Fibroblast of villous mesenchyme (primary cell): ENCODE data around the gene PTPRN2. TPM values are rescaled to one million over a fixed set of nuclear protein-coding genes. Genes with fewer than 3 reads are reported as not detected.

ENCODE experiments used
- DNase-seq: peaks from one replicate; pipeline ENCODE4 v3.0.0-alpha.2; 2010; ENCODE audit warnings: low read depth
- H3K4me3 ChIP-seq: 2 replicates; pipeline ENCODE4 v1.5.1; 2011; ENCODE audit warnings: low read depth, mild to moderate bottlenecking, low read length
- total RNA-seq: library from RNA; depleted of rRNA; stranded (reverse); fragments of >200 nt; gene quantifications from 2 replicates; pipeline ENCODE4 v1.2.3, GENCODE V29; 2012
- TF ChIP-seq, protein P1 (sequence below): IDR thresholded peaks from 2 replicates; pipeline ENCODE4 v1.5.1; 2012; ENCODE audit warnings: low read depth, mild to moderate bottlenecking, low read length; ENCODE audit not compliant: insufficient read depth

PTPRN2 gene
- total RNA-seq, 1 donor: not detected

- TF ChIP-seq, protein P1, sequence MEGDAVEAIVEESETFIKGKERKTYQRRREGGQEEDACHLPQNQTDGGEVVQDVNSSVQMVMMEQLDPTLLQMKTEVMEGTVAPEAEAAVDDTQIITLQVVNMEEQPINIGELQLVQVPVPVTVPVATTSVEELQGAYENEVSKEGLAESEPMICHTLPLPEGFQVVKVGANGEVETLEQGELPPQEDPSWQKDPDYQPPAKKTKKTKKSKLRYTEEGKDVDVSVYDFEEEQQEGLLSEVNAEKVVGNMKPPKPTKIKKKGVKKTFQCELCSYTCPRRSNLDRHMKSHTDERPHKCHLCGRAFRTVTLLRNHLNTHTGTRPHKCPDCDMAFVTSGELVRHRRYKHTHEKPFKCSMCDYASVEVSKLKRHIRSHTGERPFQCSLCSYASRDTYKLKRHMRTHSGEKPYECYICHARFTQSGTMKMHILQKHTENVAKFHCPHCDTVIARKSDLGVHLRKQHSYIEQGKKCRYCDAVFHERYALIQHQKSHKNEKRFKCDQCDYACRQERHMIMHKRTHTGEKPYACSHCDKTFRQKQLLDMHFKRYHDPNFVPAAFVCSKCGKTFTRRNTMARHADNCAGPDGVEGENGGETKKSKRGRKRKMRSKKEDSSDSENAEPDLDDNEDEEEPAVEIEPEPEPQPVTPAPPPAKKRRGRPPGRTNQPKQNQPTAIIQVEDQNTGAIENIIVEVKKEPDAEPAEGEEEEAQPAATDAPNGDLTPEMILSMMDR: no peak
- no peak overlapping the region for H3K4me3 ChIP-seq
- no peak for DNase-seq
Observed at GRCh38 chr7:157814931-157815705, 772.5 kb downstream of the PTPRN2 start.

DNA sequence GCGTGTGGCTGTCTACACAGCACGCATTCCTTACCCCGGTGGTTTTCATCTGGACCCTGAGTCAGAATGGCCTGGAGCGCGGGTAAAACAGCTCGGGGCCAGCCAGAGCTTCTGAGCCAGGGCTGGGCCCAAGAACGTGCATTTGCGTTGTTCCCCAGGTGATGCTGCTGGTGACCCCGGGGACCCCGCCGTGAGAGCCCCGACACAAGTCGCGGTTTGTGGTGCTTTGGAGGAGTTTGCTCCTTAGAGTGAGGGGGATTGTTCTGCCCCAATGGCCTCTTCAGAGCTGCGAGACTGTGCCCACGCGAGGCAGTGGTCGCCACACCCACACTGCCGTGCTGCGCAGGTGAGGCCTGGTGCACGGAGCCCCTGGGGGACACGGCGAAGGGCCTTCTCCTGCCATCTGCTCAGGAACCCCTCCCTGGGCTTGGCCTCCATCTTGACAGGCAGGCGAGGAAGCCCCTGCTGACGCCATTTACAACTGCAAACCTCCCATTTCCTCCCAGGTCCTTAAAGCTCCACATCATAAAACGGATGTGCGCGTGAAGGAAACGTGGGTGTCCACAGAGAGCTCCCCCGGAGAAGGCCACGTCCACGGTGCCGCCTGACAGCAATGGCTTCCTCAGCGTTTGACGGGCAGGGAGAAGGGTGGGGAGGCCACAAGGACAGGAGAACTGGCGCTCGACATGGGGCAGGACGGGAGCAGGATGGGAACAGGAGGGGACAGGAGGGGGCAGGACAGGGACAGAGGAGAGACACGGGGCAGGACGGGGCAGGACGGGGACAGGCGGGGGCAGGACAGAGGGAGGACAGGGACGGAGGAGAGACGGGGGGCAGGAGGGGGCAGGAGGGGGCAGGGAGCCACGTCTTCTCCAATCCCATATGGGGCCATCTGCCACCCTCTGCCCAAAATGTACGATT lies 773.6 kb downstream of the PTPRN2 start:
- DNase-seq: no peak
- TF ChIP-seq, protein P1: no peak
- no peak overlapping the region for H3K4me3 ChIP-seq

GRCh38 chr7:157813053-157813452 lies 774.6 kb downstream of the PTPRN2 start:
- DNase-seq: no peak
- TF ChIP-seq, protein P1: no peak
- no peak overlapping the region for H3K4me3 ChIP-seq

GRCh38 chr7:157811946-157812345 lies 775.7 kb downstream of the PTPRN2 start:
- no peak for DNase-seq
- H3K4me3 ChIP-seq: no peak overlapping the region
- TF ChIP-seq, protein P1: no peak

- no peak for DNase-seq
- H3K4me3 ChIP-seq: no peak overlapping the region
- TF ChIP-seq, protein P1: no peak
Observed at GRCh38 chr7:157809863-157810851, 777.5 kb downstream of the PTPRN2 start.
